Measurements from ENCODE around the gene EMC6. TPM values are rescaled to one million over a fixed set of nuclear protein-coding genes. Genes with fewer than 3 reads are reported as not detected.

Gene EMC6
- total and polyA plus RNA-seq, 12 donors: 46.0 to 203 (median 54.6) TPM

- 18 to 21% methylated on average over 36 to 38 of the region's 38 CpGs for WGBS, 2 donors
- H3K9me3 ChIP-seq: no peaks in the 10 kb centered on the region
- no peak for TF ChIP-seq CTCF (IDR thresholded peaks at IDR 0.05)
- H3K4me1 ChIP-seq: peaks cover 0 to 64% (median 40%) of the 10 kb centered on the region in 9 donors
- H3K36me3 ChIP-seq: peaks cover 0 to 38% (median 0%) of the 10 kb centered on the region in 9 donors
- H3K27me3 ChIP-seq: no peaks in the 10 kb centered on the region
- DNase-seq (no peak), ATAC-seq (peak in 1 of 8 donors; percentile 1)
- peak overlapping the region; percentile 92 to 100 (median 97) for H3K27ac ChIP-seq
- peak overlapping the region; percentile 74 to 99 (median 90) for H3K4me3 ChIP-seq
- intact Hi-C loops (cut with DNase I): loop anchor here in 2 of 10 donors (1.0 to 2.0 kb wide), 2 partner anchors 31 to 33 kb away; partner anchors contain the start of genes EMC6 (in 1 of the 2) and TAX1BP3 (in 1 of the 2)
Observed at GRCh38 chr17:3635474-3636153, 33.0 kb upstream of the EMC6 start.

DNA sequence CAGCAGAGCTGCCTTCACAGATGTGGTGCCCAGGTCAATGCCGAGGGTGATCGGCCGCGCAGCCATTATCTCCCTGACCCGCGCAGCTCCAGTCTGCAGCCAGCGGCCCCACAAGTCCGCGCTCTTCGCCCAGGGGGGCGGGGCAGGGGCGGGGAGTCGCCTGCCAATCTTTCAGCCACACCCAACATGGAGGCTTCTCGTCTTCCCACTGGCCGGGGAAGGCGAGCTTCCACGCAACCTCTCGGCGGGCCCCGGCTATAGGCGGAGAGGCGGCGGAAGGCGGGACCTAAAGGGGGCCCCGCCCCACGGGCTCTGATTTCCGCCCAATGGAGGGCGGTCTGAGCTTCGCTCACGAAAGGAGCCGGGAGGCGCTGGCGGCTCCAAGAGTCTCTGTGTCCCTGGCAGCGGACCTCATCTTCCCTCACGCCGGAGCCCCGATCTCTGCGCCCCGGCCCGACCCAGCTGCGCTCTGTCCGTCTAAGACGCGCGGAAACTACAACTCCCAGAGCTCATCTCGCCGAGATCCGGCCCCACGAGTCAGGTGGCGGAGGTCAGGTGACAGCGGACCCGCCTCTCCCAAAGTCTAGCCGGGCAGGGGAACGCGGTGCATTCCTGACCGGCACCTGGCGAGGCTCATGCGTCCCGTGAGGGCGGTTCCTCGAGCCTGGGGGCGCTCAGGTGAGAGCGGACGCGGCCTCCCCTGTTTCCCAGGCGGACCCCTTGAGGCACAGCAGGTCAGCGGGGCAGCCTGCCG, 32.3 kb upstream of the EMC6 start, which contains the start of the genes CTNS and SHPK:
Gene CTNS (plus strand): TSS at position 607 of the 754 bp plus-strand sequence. CDS start 3,447 bp downstream, outside the sequence.
Gene SHPK (minus strand): TSS at position 97 of the 754 bp plus-strand sequence. CDS start 31 bp downstream, at position 66.
- H3K27ac ChIP-seq: peak within 1 kb of the TSS; percentile 92 to 100 (median 97)
- ATAC-seq (peak; percentile 97 to 99 (median 98)), DNase-seq (peak; percentile 97)
- H3K4me3 ChIP-seq: peak within 1 kb of the TSS; percentile 74 to 99 (median 90)
- H3K4me1 ChIP-seq: peaks cover 0 to 61% (median 44%) of the 10 kb centered on the region in 9 donors
- peaks cover 0 to 35% (median 0%) of the 10 kb centered on the region in 9 donors for H3K36me3 ChIP-seq
- intact Hi-C loops (cut with DNase I): loop anchor here in 2 of 10 donors (1.0 to 2.0 kb wide), 2 partner anchors 30 to 32 kb away; partner anchors contain the start of genes EMC6 (in 1 of the 2) and TAX1BP3 (in 1 of the 2)
- TF ChIP-seq CTCF (IDR thresholded peaks at IDR 0.05): peak in 3 of 9 donors; percentile 5 to 25 (median 9)
- WGBS, 2 donors: 0 to 1% methylated on average over 67 to 68 of the region's 68 CpGs
- H3K9me3 ChIP-seq: no peaks in the 10 kb centered on the region
- H3K27me3 ChIP-seq: no peaks in the 10 kb centered on the region

DNA sequence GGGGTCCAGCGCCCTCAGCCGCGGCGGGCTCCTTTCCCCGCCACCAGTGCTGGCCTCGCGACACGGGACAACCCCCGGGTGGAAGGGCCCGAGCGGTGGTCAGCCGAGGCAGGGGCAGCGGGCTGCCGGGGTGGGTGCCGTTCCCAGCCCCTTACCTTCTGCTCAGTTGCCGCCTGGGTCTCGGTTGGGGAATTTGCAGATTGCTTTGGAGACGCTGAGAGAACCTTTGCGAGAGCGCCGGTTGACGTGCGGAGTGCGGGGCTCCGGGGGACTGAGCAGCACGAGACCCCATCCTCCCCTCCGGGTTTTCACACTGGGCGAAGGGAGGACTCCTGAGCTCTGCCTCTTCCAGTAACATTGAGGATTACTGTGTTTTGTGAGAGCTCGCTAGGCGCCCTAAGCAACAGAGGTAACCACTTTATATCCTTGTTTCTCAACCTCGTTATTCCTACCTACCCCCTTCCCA, 31.7 kb upstream of the EMC6 start:
- no peak for DNase-seq
- 1% methylated on average over 30 to 31 of the region's 31 CpGs for WGBS, 2 donors
- peaks cover 0 to 56% (median 46%) of the 10 kb centered on the region in 9 donors for H3K4me1 ChIP-seq
- TF ChIP-seq CTCF (IDR thresholded peaks at IDR 0.05): no peak
- H3K4me3 ChIP-seq: peak overlapping the region; percentile 74 to 99 (median 90)
- H3K27ac ChIP-seq: peak overlapping the region; percentile 92 to 100 (median 97)
- intact Hi-C loops (cut with DNase I): loop anchor here in 2 of 10 donors (1.0 to 2.0 kb wide), 2 partner anchors 30 to 31 kb away; partner anchors contain the start of genes EMC6 (in 1 of the 2) and TAX1BP3 (in 1 of the 2)
- no peaks in the 10 kb centered on the region for H3K9me3 ChIP-seq
- no peaks in the 10 kb centered on the region for H3K27me3 ChIP-seq
- peaks cover 0 to 36% (median 0%) of the 10 kb centered on the region in 9 donors for H3K36me3 ChIP-seq
- peak in 2 of 8 donors; percentile 1 to 3 for ATAC-seq

All from heart right ventricle (tissue), 16 donors.